HK-2 (cell line): ENCODE results near the gene RNLS.
"Not testable (repeated sequence)": the region's sequence is repeated elsewhere in the genome, so short reads cannot be mapped to it uniquely, and the experiment has no call there.

Source experiments
- DNase-seq: peaks from one replicate; pipeline ENCODE4 v3.0.0-alpha.2; 2018; ENCODE audit not compliant: unreplicated experiment

Gene RNLS

DNA sequence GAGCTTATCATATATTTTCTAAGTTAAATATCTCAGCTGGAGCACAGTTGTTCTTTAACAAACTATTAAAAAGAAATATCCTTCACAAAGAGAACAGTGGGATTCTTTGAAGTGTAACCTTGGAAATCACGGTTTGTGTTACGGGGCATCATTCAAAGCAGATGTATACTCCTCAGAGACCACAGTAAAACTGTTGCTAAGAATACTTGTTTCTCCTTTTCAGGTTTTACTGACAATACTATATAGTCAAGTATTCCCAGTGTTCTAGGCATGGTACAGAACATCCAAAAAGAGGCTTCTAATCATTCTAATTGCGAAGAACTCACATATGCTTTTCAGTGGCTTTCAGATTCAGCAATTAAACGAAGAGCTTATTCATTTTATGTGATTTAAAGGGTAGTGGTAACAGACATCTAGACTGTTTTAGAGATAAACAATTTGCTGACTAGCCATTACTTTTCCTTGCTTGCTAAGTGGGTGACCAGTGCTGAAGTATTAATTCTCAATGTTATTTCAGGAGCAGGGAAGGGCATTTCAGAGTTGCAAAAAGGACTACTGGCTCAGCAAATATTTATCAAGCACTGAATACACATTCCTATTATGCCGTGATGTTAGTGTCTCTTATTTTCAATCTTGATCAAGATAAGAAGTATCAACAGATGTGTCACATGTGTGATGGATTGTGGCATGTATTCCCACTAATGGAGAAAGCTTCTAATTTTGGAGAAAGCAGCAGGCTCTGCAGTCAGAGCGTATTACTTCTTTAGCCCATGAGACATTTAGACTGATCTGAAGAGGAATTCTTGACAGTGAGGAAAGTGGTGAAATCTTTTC is 236.8 kb downstream of the RNLS start:
- no peak for DNase-seq

DNA sequence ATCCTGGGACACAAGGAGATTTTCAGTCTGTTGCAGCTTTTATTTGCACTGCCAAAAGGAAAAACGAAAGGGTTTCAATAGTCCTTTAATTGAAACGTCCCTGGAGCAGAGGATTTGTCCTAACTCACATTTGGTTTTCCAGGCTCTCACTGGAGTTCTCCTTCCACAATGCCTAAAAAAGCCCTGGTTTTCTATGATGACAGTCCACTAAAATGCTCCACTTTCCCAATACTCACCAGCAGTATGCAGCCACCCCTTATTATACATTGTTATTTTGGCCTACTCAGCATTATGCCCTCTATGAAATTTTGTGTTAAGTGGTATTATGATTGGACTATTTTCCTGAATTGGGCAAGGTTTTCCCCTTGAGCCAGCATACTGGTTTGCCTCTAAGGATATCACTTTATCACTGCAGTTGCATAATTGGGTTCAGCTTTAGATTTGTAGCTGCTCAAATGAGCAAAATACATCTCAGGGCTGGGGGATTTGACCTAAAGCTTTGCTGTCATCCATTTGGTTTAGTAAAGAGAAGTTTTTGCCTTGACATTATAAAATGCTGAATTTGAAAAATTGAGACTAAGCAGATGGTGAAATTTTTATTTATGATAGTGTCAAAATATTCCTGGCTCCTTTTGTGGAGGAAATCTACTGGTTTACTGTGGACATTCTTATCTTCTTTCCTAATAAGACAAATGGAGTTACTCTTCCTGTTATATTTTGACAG is 239.2 kb downstream of the RNLS start:
- no peak for DNase-seq

DNA sequence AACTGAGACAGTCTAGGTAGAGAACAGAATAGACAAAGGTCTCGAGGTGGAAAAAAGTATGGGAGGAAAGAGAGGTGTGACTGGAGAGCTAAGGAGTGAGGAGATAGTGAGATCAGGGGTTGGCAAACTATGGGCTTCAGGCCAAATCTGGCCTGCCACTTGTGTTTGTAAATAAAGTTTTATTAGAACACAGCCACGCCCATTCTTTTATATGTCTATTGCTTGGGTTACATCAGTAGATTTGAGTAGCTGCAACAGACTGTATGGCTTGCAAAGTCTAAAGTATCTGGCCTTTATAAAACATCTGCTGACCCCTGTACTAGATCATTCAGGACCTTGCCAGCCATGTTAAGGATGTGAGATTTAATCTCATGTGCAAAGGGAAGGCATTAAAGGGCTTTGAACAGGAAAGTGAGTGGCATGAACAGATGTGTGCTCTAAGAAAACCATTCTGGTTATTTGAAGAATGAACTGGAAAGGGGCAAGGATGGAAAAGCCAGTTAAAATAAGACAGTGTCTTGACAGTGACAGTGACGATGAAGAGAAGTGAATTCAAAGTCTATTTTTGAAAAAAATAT is 240.3 kb downstream of the RNLS start:
- DNase-seq: no peak

DNA sequence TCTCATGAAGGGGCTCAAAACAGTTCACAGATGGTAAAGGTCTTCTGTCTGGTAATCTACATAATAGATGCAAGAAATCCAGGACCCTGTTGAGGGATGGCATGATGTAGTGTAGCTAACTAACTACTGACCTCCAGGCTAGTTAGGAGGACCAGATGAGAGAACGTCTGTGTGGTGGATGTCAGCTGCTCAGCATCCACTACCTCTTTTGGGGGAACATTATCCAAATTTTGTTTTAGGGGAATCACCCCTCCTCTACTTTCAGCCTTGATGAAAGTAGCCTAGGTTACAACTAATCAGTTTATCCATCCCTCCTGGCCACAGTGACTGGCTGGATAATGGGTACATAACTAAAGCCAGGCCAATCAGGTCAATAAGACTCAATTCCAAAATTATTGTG is 246.0 kb downstream of the RNLS start:
- DNase-seq: no peak

DNA sequence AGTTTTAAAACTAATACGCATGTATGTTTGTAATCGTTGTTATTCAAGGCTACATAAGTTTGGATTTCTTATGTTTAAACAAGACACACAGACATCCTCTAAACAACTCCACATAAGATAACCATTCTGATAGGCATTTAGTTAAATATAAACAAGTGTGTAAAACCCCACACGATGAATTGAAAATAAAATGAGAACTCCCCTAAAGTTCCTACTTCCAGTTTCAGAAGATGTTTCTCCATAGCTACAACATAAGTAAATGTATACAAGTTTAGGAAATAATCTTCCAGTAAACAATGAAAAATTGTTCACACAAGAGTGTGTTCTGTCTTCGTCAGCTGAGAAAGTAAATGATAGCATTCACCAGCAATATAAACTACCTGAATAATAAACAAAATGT is 246.8 kb downstream of the RNLS start:
- DNase-seq: no peak

DNA sequence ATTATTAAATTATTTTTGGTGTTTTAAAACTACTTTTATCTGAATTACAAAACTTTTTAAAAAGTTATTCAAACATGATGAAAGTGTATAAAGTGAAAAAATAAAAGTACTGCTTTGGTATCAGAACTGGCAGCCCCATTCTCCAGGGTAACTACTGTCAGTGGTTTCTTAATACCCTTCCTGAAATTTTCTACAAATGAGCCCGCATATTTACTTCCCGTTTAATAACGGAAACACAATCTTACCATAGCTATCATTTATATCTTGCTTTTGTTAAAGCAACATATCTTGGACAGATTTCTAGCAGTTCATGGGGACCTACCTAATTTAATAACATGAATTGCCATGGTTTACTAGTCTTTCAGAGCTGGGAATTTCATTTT is 249.9 kb downstream of the RNLS start:
- DNase-seq: no peak

DNA sequence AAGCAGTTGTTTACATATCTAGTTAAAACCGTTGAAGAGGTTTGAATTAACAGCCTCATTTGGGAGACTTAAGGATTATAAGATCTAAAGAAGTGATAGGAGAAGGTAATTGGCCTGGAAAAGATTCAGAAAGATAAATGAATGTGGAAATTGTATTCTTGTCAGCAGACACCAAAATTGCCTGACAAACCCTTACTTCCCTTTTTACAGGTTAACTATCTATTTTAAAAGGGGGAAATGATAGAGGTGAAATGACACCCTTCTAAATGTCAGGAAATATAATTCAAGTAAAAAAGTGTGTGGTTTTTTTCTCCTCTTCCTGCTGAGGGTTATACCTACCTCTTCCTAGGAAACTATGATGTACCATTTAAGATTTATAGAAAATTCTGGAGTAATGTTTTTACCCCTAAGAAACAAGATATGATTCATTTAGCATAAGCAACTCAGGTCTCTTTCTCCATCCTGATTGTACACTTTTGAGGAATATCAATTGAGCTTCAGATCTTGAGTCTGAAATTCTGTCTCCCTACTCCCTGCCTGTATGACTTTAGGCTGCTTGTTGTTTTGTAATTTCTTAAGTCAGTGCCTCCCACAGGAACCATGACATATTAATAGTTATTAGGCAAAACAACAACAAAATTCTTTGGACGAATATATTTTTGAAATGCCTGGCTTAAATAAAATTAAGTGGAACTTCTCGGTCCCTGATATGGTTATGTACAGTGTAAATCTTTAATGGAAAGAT is 250.4 kb downstream of the RNLS start:
- no peak for DNase-seq

DNA sequence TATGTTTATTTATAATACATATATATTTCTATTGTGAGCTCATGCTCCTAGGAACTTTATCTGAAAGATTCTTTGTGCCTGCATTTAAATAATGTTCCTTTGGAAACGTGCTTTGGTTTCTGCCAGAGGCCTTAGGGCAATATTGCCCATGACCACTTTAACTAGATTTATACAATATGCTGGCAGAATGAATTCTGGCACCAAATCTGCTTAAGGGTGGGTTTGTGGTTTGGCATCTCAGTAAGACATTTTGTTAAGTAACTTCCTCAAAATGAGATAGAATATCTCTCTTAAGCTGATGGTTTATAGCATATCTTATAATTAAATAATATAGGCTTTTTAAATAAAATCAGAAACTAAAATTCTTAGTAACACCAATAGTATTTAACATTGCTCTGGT is 252.9 kb downstream of the RNLS start:
- no peak for DNase-seq

DNA sequence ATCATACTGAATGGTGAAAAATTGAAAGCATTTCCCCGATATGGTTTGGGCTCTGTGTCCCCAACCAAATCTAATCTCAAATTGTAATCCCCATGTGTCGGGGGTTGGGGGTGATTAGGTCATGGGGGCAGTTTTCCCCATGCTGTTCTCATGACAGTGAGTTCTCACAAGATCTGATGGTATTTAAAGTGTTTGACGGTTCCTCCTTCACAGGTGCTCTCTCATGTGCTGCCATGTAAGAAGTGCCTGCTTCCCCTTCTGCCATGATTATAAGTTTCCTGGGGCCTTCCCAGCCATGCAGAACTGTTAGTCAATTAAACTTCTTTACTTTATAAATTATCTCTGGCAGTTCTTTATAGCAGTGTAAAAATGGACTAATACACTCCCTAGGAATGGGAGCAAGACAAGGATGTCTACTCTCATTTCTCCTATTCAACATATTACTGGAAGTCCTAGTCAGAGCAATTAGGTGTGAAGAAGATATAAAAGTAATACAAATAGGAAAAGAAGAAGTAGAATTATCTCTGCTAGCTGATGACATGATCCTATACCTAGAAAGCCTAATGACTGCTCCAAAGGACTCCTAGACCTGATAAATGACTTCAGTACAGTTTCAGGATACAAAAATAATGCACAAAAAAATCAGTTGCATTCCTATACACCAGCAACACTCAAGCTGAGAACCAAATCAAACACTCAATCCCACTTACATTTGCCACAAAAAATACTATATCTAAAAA is 260.6 kb downstream of the RNLS start:
- DNase-seq: no peak

DNA sequence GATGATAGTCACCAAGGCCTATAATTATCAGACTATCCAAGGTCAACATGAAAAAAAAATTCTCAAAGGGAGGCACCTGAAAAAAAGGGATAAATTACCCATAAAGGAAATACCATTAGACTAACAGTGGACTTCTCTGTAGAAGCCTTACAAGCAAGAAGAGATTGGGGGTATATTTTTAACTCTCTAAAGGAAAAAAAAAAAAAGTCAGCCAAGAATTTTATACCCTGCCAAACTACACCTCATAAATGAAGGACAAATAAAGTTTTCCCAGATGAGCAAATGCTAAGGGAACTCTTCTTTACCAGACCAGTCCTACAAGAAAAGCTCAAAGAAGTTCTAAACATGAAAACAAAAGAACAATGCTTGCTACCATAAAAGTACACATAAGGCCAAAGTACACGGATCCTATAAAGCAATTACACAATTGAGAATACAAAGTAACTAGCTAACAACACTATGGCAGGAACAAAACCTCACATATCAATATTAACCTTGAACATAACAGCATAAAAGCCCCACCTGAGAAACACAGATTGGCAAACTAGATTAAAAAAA is 263.1 kb downstream of the RNLS start:
- DNase-seq: no peak

DNA sequence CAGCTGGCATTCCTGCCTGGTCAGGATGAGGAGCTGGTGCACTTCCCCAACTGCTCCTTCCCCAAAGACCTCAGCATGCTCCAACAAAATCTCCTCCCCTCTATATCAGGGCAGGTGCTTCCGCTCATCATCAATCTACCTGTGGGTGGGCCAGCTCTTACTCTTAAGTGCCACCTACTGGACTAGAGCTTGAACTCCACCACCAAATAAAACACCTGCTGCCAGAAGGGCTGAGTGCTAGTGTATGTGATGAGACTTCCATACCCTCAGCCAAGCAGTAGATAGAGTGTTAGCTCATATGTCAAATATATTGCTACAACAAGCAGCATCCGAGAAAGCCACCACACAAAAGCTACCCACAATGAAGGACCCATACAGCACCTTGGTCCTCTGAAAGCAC is 264.3 kb downstream of the RNLS start:
- no peak for DNase-seq

DNA sequence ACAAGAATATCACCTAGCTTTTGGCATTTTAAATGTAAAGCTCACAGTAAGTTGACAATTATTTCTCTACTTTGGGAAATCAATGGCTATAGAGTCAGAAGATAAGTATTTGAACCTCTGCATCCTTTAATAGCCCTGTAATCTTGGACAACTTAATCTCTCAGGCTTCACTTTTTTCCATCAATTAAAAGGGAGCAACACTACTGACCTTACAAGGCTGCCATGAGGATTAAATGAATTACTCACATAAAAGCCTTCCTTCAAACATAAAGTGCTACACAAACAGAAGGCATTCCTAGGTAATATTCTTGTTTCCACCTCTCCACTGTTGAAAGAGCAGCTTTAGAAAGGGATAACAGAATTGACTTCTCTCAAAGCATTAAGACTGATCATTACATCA is 266.0 kb downstream of the RNLS start:
- DNase-seq: no peak

DNA sequence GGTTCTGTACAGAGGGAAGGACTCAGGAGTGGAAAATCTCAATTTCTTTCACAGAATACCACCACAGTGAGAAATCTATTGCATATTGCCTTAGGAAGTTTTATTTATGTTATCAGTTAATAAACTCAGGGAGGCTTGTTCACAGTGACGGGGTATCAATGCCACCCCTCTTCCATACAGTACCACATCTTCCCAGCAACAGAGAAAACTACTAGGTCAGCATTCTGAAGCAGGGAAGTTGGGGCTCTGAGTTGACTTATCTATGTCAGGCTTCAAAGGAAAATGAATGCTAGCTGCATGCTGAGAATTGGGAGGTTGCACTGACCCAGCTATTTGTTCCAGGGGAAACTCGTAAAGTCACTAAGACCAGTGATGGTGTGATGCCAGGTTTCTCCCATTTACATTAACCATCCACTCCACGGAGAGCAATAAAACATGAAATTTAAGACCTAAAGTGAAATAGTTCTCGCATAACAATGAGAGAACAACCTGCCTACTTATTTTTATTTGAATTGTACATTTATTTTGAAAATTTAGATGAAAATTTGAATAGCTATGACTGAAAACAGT is 266.7 kb downstream of the RNLS start:
- DNase-seq: no peak

DNA sequence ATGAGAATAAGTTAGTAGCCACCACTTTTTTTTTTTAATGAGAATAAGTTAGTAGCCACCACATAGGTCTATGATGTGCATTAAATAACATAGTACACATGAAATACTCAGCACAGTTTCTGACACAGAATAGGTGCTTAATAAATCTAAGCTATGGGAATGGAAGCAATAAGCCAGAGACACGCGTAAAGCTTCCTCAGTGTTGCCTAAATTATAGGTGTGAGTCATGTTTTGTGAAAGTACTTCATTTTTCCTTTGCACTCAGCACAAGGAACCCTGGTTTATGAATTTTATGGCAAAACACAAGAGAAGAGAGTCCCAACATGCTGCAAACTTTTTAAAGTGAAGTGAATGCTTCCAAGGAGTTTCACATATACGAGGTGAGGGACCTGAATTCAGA is 267.4 kb downstream of the RNLS start:
- no peak for DNase-seq

DNA sequence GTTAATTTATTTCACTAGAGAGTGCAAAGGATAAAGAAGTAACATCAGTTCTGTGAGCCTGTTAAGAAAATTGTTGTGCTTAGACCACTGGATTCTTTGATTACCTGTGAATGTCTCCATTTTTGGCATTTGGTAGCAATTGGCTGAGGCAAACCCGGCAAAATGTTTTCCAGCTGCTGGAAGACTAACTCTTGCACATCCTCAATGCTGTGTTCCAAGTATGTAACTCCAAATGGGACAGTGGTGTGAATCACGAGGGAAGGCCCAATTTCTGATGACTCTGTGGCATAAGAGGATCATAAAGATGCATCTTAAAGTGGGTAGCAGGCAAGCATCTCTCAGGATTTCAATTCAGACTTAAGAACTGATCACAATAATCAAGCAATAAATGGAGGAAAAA is 268.8 kb downstream of the RNLS start:
- no peak for DNase-seq

DNA sequence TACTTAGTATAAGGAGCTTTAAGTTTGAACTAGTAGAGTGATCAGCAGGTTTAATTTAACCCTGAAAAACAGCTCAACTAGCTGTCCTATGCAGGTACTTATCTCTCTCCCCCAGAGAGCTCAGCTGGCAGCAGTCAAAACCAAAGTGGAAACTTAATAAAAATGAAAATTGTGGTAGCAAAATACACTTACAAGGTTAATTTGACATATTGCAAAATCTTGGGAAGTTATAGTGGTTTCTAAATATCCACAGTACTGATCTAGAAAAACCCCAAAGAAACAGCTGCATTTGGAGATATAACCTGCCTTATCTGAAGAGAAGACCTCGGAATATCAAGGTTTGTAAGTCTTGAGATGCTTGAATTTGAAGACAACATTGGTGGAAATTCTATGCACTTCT is 269.2 kb downstream of the RNLS start:
- no peak for DNase-seq

DNA sequence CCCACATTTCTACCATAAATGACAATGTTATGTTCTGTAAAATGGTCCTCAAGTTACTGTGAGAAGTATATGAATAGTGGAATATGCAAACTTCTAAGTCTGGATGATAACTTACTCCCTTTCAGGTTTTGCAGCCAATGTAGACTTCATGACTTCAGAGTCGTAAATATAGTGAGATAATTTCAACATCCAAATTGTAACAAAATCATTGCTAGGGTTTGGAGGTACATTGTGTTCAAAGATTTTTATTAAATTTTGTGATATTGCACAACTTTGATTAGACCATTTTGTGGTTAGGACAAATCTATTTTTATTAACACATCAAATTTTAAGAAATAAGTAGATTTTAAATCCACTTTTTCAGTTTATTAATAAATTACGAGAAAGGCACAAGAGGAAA is 270.3 kb downstream of the RNLS start:
- DNase-seq: no peak

DNA sequence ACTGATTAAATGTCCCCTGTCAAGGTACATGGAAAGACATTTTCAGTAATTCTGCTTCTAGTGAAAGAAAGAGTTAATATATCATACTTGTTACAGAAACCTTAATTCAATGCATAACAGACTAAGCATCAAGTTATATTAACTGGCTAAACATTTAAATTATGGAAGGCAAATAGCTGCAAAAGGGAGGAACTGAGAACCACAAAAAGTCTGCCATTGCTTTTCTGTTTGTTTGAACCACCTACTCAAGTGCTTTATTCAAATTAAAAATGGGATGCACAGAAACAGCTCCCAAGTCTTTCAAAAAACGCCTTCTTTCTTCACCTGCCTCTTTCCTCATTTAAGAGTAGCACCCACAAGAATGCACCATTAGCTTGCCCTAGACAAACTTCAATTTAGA is 271.9 kb downstream of the RNLS start:
- DNase-seq: no peak

DNA sequence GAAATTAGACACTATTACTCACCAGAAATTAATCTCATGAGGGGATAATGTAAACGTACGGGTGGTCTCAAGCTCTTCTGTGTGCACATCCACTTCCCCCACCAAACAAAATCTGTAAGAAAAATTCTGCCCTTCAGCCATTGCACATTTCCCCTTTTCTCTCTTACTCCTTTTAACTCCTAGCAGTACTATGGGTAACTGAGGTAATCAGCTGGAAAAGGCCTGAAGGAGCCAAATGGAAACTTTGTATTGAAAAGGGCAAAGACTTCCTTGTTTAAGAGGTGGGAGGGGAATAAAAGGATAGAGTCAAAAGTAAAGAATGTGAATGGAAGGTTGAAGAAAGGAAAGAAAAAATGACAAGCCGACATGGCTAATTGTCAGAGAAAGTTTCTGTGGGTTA is 273.8 kb downstream of the RNLS start:
- no peak for DNase-seq

DNA sequence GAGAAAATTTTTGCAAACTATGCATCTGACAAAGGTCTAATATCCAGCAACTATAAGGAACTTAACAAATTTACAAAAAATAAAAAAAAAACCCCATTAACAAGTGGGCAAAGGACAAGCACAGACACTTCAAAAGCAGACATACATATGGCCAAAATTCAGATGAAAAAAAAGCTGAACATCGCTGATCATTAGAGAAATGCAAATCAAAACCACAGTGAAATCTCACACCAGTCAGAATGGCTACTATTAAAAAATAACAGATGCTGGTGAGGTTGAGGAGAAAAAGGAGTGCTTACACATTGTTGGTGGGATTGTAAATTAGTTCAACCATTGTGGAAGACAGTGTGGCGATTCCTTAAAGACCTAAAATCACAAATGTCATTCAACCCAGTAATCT is 274.8 kb downstream of the RNLS start:
- DNase-seq: not testable (repeated sequence)

DNA sequence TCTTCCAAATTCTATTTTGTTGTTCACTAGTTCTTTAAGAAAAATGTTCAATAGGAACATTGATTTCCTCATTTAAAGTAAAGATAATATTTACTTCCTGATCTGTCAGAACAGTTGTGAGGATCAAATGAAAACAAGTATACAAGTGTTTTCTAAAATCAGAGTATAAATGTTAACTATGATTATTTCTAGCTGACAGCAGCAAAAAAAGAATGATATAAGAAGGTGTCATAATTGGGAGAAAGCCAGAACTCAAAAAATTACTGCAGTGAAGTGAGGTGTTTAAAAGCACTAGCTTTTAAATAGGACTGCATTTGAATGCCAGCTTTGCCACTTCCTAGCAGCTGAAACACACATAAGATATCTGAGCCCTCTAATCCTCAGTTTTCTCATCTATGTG is 283.3 kb downstream of the RNLS start:
- DNase-seq: no peak
